GM23248 (cell line): Measurements from ENCODE around the gene TAF3. TPM values are rescaled to one million over a fixed set of nuclear protein-coding genes. Genes with fewer than 3 reads are reported as not detected.

Source experiments
- DNase-seq: peaks from one replicate; pipeline ENCODE4 v3.0.0-alpha.2; 2015
- H2AFZ ChIP-seq: fragments of 200-600 bp; sonication (generic); 2 replicates; pipeline ENCODE4 v1.6.1; 2016; ENCODE audit warnings: antibody characterized with exemption
- H3F3A ChIP-seq: fragments of 200-600 bp; sonication (generic); 2 replicates; pipeline ENCODE4 v1.6.1; 2016; ENCODE audit warnings: mild to moderate bottlenecking, antibody characterized with exemption, mixed run types; ENCODE audit not compliant: insufficient read depth
- H3K27ac ChIP-seq: fragments of 200-600 bp; sonication (generic); 2 replicates; pipeline ENCODE4 v1.5.1; 2016; ENCODE audit warnings: mild to moderate bottlenecking
- H3K27me3 ChIP-seq: fragments of 200-600 bp; sonication (generic); replicated peaks from 2 replicates; pipeline ENCODE4 v1.6.1; 2016; ENCODE audit warnings: mild to moderate bottlenecking; ENCODE audit not compliant: insufficient read depth
- H3K36me3 ChIP-seq: fragments of 200-600 bp; sonication (generic); 2 replicates; pipeline ENCODE4 v1.6.1; 2016; ENCODE audit warnings: low read depth, mild to moderate bottlenecking
- H3K4me1 ChIP-seq: fragments of 200-600 bp; sonication (generic); 2 replicates; pipeline ENCODE4 v1.6.1; 2016; ENCODE audit warnings: mild to moderate bottlenecking; ENCODE audit not compliant: insufficient read depth
- H3K4me2 ChIP-seq: fragments of 200-600 bp; sonication (generic); one replicate; pipeline ENCODE4 v1.6.1; 2016; ENCODE audit warnings: mild to moderate bottlenecking; ENCODE audit not compliant: unreplicated experiment
- H3K4me3 ChIP-seq: fragments of 200-600 bp; sonication (generic); 2 replicates; pipeline ENCODE4 v1.5.1; 2016; ENCODE audit warnings: mild to moderate bottlenecking
- H3K79me2 ChIP-seq: fragments of 200-600 bp; sonication (generic); 2 replicates; pipeline ENCODE4 v1.6.1; 2016; ENCODE audit warnings: mild to moderate bottlenecking; ENCODE audit not compliant: insufficient read depth
- H3K9ac ChIP-seq: fragments of 200-600 bp; sonication (generic); 2 replicates; pipeline ENCODE4 v1.6.1; 2016; ENCODE audit warnings: mild to moderate bottlenecking
- H3K9me2 ChIP-seq: fragments of 200-600 bp; sonication (generic); 2 replicates; pipeline ENCODE4 v1.6.1; 2016; ENCODE audit warnings: mixed run types, mild to moderate bottlenecking, moderate library complexity; ENCODE audit not compliant: insufficient read depth
- H3K9me3 ChIP-seq: fragments of 200-600 bp; sonication (generic); one replicate; pipeline ENCODE4 v1.6.1; 2017; ENCODE audit warnings: low read depth
- H4K20me1 ChIP-seq: fragments of 200-600 bp; sonication (generic); 2 replicates; pipeline ENCODE4 v1.6.0; 2016; ENCODE audit not compliant: insufficient read depth
- EZH2 ChIP-seq: fragments of 200-600 bp; sonication (generic); IDR thresholded peaks from 2 replicates; pipeline ENCODE4 v1.6.1; 2018; ENCODE audit warnings: antibody characterized with exemption, mild to moderate bottlenecking; ENCODE audit not compliant: insufficient read depth, poor library complexity, severe bottlenecking
- EZH2phosphoT487 ChIP-seq: fragments of 200-600 bp; sonication (generic); IDR thresholded peaks from 2 replicates; pipeline ENCODE4 v1.6.1; 2018; ENCODE audit warnings: antibody characterized with exemption, moderate library complexity, mild to moderate bottlenecking, low read depth; ENCODE audit not compliant: insufficient read depth
- WGBS, 2 experiments: methylation state at CpG; one replicate each; pipeline ENCODE4 v1.1.6; 2015 to 2017; ENCODE audit warnings: low lambda C conversion rate in 2 of 2, low coverage in 1 of 2; ENCODE audit errors: missing lambda C conversion rate in 2 of 2; 5-methylcytosine and 5-hydroxymethylcytosine counted together
- in situ Hi-C: fragments of 300-500 bp; cut with MboI; formaldehyde crosslinking; loops from 2 replicates; pipeline ENCODE4 v1.15.0; 2020
- polyA plus RNA-seq: library from polyadenylated mRNA; unstranded; fragments of >200 nt; fragmentation: Nextera tagmentation; extraction: Ambion mirVana; gene quantifications from 2 replicates; pipeline ENCODE4 v1.2.1, GENCODE V29; 2016
- total RNA-seq: library from RNA; depleted of rRNA; stranded (reverse); fragments of >200 nt; shearing (Covaris generic); gene quantifications from 2 replicates; pipeline ENCODE4 v1.2.3, GENCODE V29; 2014

Gene TAF3
- total and polyA plus RNA-seq, 2 experiments from 2014 or later, result 1.7 to 5.5 TPM

DNA sequence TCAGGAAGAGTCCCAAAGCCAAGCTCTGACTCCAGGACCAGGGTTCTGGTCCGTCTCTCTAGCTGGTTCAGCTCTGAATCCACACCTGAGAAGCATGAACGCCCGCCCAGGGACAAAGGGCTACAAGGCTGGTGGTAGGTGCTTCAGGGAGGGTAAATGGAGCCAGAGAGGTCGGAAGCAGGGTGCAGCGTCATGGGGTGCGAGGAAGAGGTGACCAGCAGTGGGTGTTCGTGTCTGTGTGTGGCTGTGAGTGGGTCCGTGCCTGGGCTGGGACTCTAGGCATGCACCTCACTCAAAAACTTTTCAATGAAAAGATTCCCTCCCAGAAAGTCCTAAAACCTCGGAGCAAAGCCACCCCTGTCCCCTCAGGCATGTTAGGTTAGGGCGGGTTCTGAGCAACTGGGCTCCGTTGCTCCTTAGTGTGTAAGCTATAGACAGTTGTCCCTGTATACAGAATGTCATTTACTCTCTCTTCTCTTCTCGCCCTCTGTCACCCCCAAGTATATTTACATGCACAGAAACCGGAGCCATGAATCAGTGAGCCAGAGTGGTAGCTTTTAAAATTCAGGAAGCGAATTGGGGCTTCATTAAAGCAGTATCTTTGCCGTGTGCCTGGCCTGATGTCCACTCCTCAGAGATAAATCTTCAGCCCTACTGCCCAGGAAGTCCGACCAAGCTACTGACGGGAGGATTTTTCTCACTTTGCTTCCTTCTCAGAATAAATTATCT lies 223.9 kb downstream of the TAF3 start:
- no peaks in the 10 kb centered on the region for H3K9me3 ChIP-seq
- H2AFZ ChIP-seq, result no peak overlapping the region
- H3K4me1 ChIP-seq, result no peaks in the 10 kb centered on the region
- H3K27me3 ChIP-seq, result peaks cover 95% of the 10 kb centered on the region
- in situ Hi-C loops, result no loop called here
- H3K79me2 ChIP-seq, result no peaks in the 10 kb centered on the region
- H3K9me2 ChIP-seq, result no peaks in the 10 kb centered on the region
- no peak overlapping the region for H3K9ac ChIP-seq
- H4K20me1 ChIP-seq, result no peaks in the 10 kb centered on the region
- 17 to 20% methylated on average over 17 of the region's 17 CpGs for WGBS, 2 experiments
- H3K27ac ChIP-seq, result no peak overlapping the region
- no peak overlapping the region for H3K4me2 ChIP-seq
- DNase-seq, result no peak
- H3F3A ChIP-seq, result no peaks in the 10 kb centered on the region
- H3K4me3 ChIP-seq, result no peak overlapping the region
- no peaks in the 10 kb centered on the region for H3K36me3 ChIP-seq
- TF ChIP-seq EZH2phosphoT487 (no peak), EZH2 (no peak)

DNA sequence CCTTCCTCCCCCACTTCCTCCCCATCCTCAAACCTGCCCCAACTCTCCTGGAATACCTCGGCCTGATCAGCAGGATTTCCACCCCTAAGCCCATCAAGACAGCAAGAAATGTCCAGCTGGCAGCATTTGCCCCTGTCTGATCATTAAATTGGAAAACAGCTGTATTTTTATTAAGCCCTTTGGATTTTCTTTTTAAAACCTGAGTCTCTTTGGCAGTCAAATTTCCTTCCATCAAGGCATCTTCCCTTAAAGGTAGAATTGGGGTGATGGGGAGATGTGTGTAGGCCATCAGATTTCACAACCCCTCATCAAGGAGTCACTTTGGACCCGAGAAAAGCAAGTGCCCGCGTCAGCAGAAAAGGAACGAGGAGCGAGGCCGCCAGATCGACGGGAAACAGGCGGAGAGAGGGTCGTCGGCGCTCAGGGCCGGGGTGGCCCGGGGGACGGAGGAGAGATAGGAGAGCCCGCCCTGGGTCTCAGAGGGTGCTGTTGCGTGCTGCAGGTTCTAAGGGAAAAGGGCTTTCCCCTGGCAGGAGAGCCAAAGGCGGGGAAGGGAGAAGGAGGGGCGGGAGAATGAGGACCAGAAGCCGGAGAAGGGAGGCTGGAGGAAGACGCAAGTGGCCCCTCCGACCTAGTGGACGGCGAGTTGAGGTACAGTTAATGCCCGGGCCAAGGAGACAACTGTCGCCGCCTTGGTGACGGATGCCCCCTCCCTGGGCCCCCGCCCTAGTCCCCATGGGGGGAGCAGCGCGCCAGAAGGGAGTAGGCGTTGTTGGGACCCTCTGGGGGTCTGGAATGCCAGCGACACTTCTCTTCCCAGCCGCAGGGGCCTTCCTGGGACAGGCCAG lies 224.6 kb downstream of the TAF3 start:
- Histone ChIP-seq H3K9me3 (no peaks in the 10 kb centered on the region), H3K79me2 (no peaks in the 10 kb centered on the region), H3F3A (no peaks in the 10 kb centered on the region), H3K9ac (no peak overlapping the region), H3K9me2 (no peaks in the 10 kb centered on the region), H3K27ac (no peak overlapping the region), H3K36me3 (no peaks in the 10 kb centered on the region), H3K4me2 (no peak overlapping the region), H4K20me1 (no peaks in the 10 kb centered on the region), H3K4me3 (no peak overlapping the region), H3K27me3 (peaks cover 97% of the 10 kb centered on the region), H3K4me1 (no peaks in the 10 kb centered on the region), H2AFZ (no peak overlapping the region)
- peak; percentile 93 for TF ChIP-seq EZH2
- peak; percentile 79; the same call in 1 of the 2 replicates for TF ChIP-seq EZH2phosphoT487
- no peak for DNase-seq
- in situ Hi-C loops, result no loop called here
- WGBS, 2 experiments, result 3 to 4% methylated on average over 18 to 34 of the region's 35 CpGs

DNA sequence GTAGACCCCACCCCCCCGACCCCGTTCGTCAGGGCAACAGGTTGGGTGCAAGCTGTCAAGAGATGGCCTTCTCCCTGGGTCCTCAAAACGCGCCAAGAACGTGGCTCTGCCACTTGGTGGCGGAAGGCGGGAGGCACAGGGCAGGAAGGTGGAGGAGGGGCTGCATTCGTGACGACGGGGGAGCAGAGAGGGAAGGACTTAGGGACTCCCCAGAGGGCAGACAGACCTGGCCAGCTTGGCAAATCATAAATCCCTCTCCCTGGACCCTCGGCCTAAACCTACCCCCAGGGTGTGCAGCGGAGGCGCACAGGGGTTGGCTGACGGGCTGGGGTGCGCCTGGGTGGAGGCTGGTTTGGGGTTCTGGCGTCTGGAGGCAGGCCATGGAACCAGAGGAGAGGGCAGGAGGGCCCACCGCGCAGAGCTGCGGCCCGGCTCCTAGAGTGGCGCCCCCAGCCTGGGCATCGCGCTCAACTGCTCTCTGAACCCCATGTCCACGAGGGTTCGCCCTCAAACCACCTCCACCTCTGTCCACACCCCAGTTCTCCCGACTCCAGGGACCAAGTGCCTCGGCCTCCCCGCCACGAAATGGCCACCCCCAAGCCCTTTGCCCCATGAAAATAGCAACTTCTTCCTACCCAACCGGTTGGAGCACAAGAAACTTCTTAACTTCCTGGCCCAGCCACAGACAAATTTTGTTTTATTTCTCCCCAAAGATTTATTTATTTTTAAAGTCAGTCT lies 225.4 kb downstream of the TAF3 start:
- H3K27ac ChIP-seq, result no peak overlapping the region
- no peak overlapping the region for H3K4me2 ChIP-seq
- H3K9ac ChIP-seq, result no peak overlapping the region
- no peaks in the 10 kb centered on the region for H3K79me2 ChIP-seq
- no peaks in the 10 kb centered on the region for H3K4me1 ChIP-seq
- no peak for TF ChIP-seq EZH2
- TF ChIP-seq EZH2phosphoT487, result no peak; the same call in 1 of the 2 replicates
- H3K36me3 ChIP-seq, result no peaks in the 10 kb centered on the region
- no peaks in the 10 kb centered on the region for H3K9me2 ChIP-seq
- H2AFZ ChIP-seq, result no peak overlapping the region
- in situ Hi-C loops, result no loop called here
- no peaks in the 10 kb centered on the region for H3F3A ChIP-seq
- H3K27me3 ChIP-seq, result peaks cover 95% of the 10 kb centered on the region
- no peak overlapping the region for H3K4me3 ChIP-seq
- no peak for DNase-seq
- no peaks in the 10 kb centered on the region for H4K20me1 ChIP-seq
- no peaks in the 10 kb centered on the region for H3K9me3 ChIP-seq
- 7 to 10% methylated on average over 29 of the region's 31 CpGs for WGBS, 2 experiments

DNA sequence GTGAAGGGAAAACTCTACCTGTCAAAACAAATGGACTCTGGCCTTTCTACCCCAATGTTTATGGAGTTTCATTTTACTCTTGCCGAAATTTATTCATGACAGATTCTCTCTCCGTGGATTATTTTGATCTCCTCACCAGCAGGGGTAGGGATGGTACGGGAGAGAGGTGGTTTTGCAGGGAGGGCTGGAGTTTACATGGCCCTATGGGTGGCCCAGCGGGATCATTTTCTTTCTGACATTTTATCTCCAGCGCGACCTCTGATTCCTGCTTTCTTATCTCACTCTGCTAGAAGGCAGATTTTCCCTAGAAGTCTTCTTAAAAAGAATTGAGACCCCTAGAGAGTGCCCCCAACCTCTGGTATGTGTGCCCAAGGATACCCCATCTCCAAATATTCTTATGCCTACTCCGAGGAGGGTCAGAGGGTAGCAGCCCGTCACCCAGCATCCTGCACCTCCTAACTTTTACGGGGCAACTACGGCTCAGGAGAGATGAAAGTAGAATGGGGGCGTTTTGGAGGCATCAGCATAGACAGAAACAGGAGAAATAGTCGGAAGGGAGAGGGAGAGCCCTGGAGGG lies 226.1 kb downstream of the TAF3 start:
- no peaks in the 10 kb centered on the region for H3K79me2 ChIP-seq
- H3F3A ChIP-seq, result no peaks in the 10 kb centered on the region
- peaks cover 94% of the 10 kb centered on the region for H3K27me3 ChIP-seq
- in situ Hi-C loops, result no loop called here
- no peak overlapping the region for H2AFZ ChIP-seq
- no peaks in the 10 kb centered on the region for H3K9me3 ChIP-seq
- H3K4me2 ChIP-seq, result no peak overlapping the region
- no peaks in the 10 kb centered on the region for H4K20me1 ChIP-seq
- no peaks in the 10 kb centered on the region for H3K36me3 ChIP-seq
- WGBS, 2 experiments, result 6 to 7% methylated on average over 12 of the region's 12 CpGs
- H3K27ac ChIP-seq, result no peak overlapping the region
- H3K4me3 ChIP-seq, result no peak overlapping the region
- no peaks in the 10 kb centered on the region for H3K4me1 ChIP-seq
- H3K9me2 ChIP-seq, result no peaks in the 10 kb centered on the region
- H3K9ac ChIP-seq, result no peak overlapping the region
- TF ChIP-seq EZH2 (no peak), EZH2phosphoT487 (0 out of 2 replicates have a peak, but pooled peaks have one; percentile 40)
- DNase-seq, result no peak
